ENCODE measurements around the gene RGL1.
A peak's percentile ranks its signal among the peaks of the same experiment; 100 is the strongest.

The RGL1 gene

DNA sequence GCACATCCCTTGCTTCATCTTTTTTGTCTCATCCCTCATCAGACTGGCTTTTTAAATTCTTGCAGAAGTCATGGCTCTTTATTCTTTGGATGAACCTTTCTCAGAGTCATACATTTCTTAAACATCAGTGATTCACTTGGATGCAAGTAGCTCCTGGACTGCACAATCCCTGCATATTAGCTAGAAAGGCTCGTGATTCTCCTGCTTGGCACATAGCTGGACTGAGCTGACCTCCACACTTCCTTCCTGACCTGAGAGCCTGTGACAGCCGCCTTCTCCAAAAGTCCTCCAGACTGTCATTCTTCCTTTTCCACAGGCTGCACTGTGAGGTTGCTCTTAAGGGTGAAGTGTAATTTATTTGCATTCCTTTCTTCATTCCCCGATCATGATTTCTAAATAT is 109.4 kb downstream of the RGL1 start:
- no peaks in the 10 kb centered on the region for H3K79me2 ChIP-seq (ENCODE audit: insufficient read depth, low read length)
- TF ChIP-seq EZH2 (IDR thresholded peaks at IDR 0.05; ENCODE audit: borderline replicate concordance, low read length) (no peak), CTCF (IDR thresholded peaks at IDR 0.05; ENCODE audit: low read length) (no peak)
- no peaks in the 10 kb centered on the region for H3F3A ChIP-seq (ENCODE audit: insufficient read depth, low read length)
- no peak overlapping the region for H3K4me2 ChIP-seq (ENCODE audit: low read length)
- no peaks in the 10 kb centered on the region for H3K27me3 ChIP-seq (ENCODE audit: insufficient read depth, low read length)
- H3K9ac ChIP-seq (ENCODE audit: low read length), result no peak overlapping the region
- no peaks in the 10 kb centered on the region for H4K20me1 ChIP-seq (ENCODE audit: insufficient read depth, low read length)
- H3K4me1 ChIP-seq (ENCODE audit: insufficient read depth, low read length, severe bottlenecking), result peaks cover 25% of the 10 kb centered on the region
- no peak overlapping the region for H3K27ac ChIP-seq (ENCODE audit: low read depth, low read length, poor library complexity, severe bottlenecking)
- no peaks in the 10 kb centered on the region for H3K36me3 ChIP-seq (ENCODE audit: insufficient read depth, low read length)
- no peak overlapping the region for H3K4me3 ChIP-seq (ENCODE audit: low read depth, low read length, poor library complexity, severe bottlenecking)
- H3K9me2 ChIP-seq (ENCODE audit: low read depth, low read length), result no peaks in the 10 kb centered on the region
- no peaks in the 10 kb centered on the region for H3K9me3 ChIP-seq (ENCODE audit: low read length)
- no peak overlapping the region for H2AFZ ChIP-seq (ENCODE audit: low read length)

- no peaks in the 10 kb centered on the region for H3K9me3 ChIP-seq (ENCODE audit: low read length)
- no peaks in the 10 kb centered on the region for H3K36me3 ChIP-seq (ENCODE audit: insufficient read depth, low read length)
- no peaks in the 10 kb centered on the region for H3K79me2 ChIP-seq (ENCODE audit: insufficient read depth, low read length)
- peaks cover 25% of the 10 kb centered on the region for H3K4me1 ChIP-seq (ENCODE audit: insufficient read depth, low read length, severe bottlenecking)
- no peaks in the 10 kb centered on the region for H4K20me1 ChIP-seq (ENCODE audit: insufficient read depth, low read length)
- no peak overlapping the region for H3K9ac ChIP-seq (ENCODE audit: low read length)
- H3F3A ChIP-seq (ENCODE audit: insufficient read depth, low read length), result no peaks in the 10 kb centered on the region
- H2AFZ ChIP-seq (ENCODE audit: low read length), result no peak overlapping the region
- TF ChIP-seq CTCF (IDR thresholded peaks at IDR 0.05; ENCODE audit: low read length) (no peak), EZH2 (IDR thresholded peaks at IDR 0.05; ENCODE audit: borderline replicate concordance, low read length) (no peak)
- H3K9me2 ChIP-seq (ENCODE audit: low read depth, low read length), result no peaks in the 10 kb centered on the region
- H3K27ac ChIP-seq (ENCODE audit: low read depth, low read length, poor library complexity, severe bottlenecking), result no peak overlapping the region
- H3K4me3 ChIP-seq (ENCODE audit: low read depth, low read length, poor library complexity, severe bottlenecking), result no peak overlapping the region
- no peak overlapping the region for H3K4me2 ChIP-seq (ENCODE audit: low read length)
- no peaks in the 10 kb centered on the region for H3K27me3 ChIP-seq (ENCODE audit: insufficient read depth, low read length)
Measured at GRCh38 chr1:183914891-183915290, 110.0 kb downstream of the RGL1 start.

- no peaks in the 10 kb centered on the region for H3K9me3 ChIP-seq (ENCODE audit: low read length)
- no peaks in the 10 kb centered on the region for H3F3A ChIP-seq (ENCODE audit: insufficient read depth, low read length)
- no peaks in the 10 kb centered on the region for H3K79me2 ChIP-seq (ENCODE audit: insufficient read depth, low read length)
- H3K36me3 ChIP-seq (ENCODE audit: insufficient read depth, low read length), result no peaks in the 10 kb centered on the region
- H4K20me1 ChIP-seq (ENCODE audit: insufficient read depth, low read length), result no peaks in the 10 kb centered on the region
- no peak overlapping the region for H3K4me2 ChIP-seq (ENCODE audit: low read length)
- no peaks in the 10 kb centered on the region for H3K27me3 ChIP-seq (ENCODE audit: insufficient read depth, low read length)
- H2AFZ ChIP-seq (ENCODE audit: low read length), result no peak overlapping the region
- H3K9me2 ChIP-seq (ENCODE audit: low read depth, low read length), result no peaks in the 10 kb centered on the region
- TF ChIP-seq CTCF (IDR thresholded peaks at IDR 0.05; ENCODE audit: low read length), result peak; percentile 84
- TF ChIP-seq EZH2 (IDR thresholded peaks at IDR 0.05; ENCODE audit: borderline replicate concordance, low read length), result no peak
- H3K9ac ChIP-seq (ENCODE audit: low read length), result no peak overlapping the region
- H3K4me3 ChIP-seq (ENCODE audit: low read depth, low read length, poor library complexity, severe bottlenecking), result no peak overlapping the region
- peaks cover 19% of the 10 kb centered on the region for H3K4me1 ChIP-seq (ENCODE audit: insufficient read depth, low read length, severe bottlenecking)
- H3K27ac ChIP-seq (ENCODE audit: low read depth, low read length, poor library complexity, severe bottlenecking), result no peak overlapping the region
Measured at GRCh38 chr1:183915625-183916510, 110.9 kb downstream of the RGL1 start.
